Ishikawa (cell line): ENCODE data around the gene HDGFL1.

Experiments
- EGR1 ChIP-seq: IDR thresholded peaks from 2 replicates; pipeline ENCODE4 v1.6.1; 2012
- EP300 ChIP-seq: IDR thresholded peaks from 2 replicates; pipeline ENCODE4 v1.6.1; 2012; ENCODE audit warnings: borderline replicate concordance
- NFIC ChIP-seq: IDR thresholded peaks from 2 replicates; pipeline ENCODE4 v1.6.1; 2012

- TF ChIP-seq EGR1 (no peak), NFIC (no peak), EP300 (no peak)
Observed at GRCh38 chr6:22590423-22590822, 21.1 kb downstream of the HDGFL1 start.
